GM18907 (cell line): ENCODE results near the gene C12orf50.
"Not testable (repeated sequence)": the region's sequence is repeated elsewhere in the genome, so short reads cannot be mapped to it uniquely, and the experiment has no call there.

ENCODE experiments used
- ATAC-seq: cut with Tn5 transposase; IDR thresholded peaks from one replicate; pipeline ENCODE4 v1.9.1; 2021; ENCODE audit warnings: mild to moderate bottlenecking, moderate library complexity; ENCODE audit not compliant: unreplicated experiment

The C12orf50 gene

DNA sequence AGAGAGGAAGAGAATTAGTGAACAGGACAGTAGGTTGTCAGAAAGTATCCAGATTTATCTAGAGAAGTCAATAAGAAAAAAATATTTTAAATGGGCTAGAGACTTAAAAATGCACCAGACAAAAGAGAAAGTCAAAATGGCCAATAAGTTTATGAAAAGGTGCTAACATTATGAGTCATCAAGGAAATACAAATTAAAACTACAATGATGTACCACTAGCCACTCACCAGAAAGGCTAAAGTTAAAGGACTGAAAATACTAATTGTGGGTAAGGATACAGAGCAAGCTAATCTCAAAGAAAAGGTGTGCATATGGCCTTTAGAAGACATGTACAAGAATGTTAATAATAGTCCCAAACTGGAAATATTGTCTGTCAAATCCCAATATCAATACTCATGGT lies 37.7 kb downstream of the C12orf50 start:
- ATAC-seq: no peak

DNA sequence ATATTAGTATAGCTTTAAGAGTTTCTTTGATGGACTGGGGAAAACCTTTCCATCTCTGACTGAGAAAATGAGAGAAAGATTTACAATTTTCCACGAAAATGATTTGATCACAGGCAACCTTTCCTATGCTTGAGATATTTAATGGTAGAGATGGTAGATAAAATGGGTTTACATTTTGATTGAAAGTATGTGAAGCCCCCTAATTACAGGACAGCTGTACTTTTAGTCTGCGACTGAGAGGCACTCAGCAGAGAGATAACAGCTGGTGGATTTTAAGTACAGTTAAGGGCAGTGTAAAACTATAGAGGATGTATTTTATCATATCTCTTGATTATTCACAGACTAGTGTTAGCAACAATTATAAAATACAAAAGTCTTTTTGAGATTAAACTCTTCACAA lies 40.7 kb downstream of the C12orf50 start:
- ATAC-seq: no peak

DNA sequence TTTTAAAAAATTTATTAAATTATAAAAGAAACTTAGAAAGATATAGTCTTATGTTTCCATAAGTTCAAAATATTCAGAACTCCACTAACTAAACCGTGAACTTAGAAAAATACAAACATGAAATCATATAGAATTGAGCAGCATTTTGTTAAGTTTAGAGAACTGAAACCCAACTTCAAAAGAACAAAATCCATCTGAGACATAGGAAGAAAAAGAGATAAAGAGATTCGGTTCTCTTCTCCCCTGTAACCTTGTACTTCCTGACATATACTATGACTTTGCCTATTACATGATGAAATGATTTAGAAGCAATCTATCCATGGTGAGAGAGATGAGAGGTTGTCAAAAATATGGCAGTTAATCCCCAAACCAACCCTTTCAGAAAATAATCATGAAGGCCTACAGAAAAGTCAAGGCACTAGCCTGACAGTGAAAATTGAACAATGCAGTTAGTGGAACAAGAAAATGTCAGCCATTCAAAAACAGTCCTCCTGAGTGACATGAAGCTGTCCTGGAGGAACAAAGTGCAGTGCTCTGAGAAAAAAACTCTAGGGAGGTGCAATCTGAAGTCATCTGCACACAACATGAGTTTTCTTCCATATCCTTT lies 44.0 kb downstream of the C12orf50 start:
- no peak for ATAC-seq

DNA sequence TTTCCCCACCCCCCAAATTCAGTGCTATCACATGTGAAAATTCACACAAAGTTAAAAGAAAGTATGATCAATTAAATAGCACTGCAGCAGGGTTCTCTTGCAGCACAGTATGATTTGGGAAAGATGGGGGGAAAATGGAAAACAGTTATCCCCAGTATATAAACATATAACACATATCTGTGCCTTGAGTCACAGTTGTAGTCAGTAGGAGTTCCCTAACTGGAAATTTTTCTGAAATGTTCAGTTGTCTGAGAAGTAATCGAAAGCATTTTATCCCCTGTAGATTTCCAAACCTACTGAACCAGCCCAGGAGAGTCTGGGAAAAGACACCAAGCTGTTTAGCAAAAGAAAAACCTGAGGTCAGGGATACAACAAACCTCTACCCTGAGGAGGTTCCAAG lies 47.0 kb downstream of the C12orf50 start:
- ATAC-seq: no peak

DNA sequence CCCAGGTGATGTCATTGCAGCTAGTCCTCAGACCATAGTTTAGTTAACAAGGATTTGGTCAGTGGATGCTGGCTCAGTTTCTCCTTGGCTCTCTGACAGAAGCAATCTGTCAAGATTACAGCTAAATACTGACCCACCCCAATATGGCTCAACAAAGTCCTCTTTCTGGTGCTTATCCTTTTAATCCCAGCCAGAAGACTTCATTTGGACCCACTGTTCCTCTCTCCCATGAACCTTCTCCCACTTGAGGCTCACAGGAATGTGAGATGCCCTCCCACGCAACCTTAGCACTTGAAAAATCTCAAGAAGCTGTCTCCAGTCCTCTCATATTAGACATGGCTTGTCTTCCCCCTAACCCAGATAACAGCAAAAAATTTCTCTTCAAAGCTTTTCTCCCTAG lies 47.7 kb downstream of the C12orf50 start:
- ATAC-seq: no peak

DNA sequence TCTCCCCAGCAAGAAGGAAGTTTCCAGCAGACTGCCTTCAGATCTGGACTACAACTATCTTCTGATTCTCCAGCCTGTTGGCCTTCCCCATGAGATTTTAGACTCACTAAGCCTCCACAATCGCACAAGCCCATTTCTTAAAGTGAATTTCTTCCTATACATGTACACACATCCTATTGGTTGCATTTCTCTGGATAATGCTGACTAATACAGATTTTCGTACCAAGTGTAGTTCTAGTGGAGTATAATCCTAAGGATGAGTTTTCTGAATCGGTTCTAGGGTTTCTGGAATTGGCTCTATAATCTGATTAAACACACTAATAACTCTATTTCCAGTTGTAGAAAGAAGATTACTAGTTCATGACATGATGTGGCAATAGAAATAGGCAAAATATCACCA lies 53.3 kb downstream of the C12orf50 start:
- no peak for ATAC-seq

DNA sequence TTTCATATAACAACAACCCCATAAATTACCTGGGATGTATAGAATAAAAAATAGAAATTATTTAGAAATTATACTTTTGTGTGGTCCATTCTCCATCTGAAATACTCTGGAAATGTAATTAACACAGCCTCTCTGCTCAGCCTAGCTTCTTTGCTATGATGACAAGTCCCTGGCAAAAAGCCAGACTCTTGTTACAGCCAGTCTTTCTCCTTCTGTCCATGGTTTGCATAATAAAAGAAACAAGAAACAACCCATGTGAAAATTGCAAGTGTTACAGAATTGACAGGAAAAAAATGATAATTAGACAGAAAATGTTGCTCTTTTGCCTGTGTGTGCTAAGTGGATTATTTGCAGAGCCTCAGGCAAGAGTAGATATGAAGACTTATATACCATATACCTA lies 61.3 kb downstream of the C12orf50 start:
- no peak for ATAC-seq

DNA sequence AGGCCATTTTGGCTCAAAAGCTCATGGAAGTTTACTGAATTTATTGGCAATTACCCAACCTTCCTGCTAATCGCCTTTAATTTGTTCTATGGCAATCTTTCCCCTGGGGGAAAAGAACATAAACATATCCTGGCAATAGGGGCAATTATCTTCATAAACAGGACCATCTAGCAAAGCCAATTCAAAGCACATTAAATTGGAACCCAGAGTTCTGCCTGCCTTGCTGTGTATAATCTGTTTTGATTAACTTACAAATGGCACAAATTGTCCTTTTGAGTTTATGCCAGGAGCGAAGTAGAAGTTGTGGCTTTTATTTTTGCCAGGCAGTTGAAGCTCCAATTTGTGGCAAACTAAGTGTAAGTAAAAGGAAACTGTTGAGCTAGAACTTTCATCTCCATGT lies 68.6 kb downstream of the C12orf50 start:
- no peak for ATAC-seq

DNA sequence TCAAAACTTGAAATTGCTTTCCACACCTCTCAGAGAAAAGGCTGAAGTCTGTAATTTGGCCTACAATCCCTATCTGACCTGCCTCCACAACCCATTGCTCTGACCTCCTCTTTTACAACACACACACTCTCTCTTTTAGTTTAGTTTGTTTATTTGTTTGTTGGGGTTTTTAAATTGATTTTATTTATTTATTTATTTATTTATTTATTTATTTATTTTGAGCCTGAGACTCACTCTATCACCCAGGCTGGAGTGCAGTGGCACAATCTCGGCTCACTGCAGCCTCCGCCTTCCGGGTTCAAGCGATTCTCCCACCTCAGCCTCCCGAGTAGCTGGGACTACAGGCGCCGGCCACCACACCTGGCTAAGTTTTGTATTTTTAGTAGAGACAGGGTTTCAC lies 75.2 kb downstream of the C12orf50 start:
- ATAC-seq: not testable (repeated sequence)

DNA sequence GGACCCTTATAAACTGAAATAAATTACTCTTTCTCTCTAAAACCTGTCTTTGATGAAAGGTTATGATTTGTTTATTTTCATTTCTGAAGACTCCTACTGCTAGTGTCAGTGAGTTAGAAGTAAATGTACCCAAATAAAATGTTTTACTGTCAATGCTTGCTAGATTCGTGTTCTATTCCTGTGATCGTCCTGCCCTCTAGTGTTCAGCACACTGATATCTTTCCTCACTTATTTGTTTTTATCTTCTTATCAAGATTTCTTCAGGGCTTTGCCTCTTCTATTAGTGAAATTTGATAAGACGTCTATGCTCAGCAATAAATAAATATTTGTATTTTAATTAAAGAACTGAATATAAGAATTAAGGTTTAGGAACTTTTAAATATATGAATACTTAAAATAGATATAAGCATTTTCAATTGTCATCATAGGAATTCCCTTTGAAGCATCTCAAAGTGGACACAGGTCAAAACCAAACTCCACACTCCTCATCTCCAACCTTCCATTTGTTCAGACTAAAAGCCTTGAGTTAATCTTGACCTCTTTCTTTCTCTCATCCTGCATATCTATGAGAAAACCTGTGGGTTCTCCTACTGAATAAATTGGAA lies 75.8 kb downstream of the C12orf50 start:
- ATAC-seq: peak; percentile 59

DNA sequence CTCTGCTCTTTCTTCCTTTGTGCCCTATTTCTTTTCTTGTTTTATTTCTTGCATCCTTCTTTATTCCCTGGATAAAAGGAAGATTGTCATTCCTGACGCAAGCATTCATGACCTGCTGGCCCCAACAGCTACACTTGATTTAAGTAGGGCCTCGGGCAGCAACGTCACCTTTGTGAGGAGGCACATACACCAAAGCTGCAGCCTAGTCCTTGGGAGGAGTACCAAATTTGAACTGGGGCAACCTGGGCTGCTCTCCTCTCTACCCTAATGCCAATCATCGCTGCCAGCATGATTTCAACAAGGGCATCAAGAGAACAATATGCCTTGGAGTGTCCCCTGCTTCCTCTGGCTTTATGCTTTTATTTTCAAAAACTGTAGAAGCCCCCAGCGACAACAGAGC lies 76.4 kb downstream of the C12orf50 start:
- ATAC-seq: no peak

DNA sequence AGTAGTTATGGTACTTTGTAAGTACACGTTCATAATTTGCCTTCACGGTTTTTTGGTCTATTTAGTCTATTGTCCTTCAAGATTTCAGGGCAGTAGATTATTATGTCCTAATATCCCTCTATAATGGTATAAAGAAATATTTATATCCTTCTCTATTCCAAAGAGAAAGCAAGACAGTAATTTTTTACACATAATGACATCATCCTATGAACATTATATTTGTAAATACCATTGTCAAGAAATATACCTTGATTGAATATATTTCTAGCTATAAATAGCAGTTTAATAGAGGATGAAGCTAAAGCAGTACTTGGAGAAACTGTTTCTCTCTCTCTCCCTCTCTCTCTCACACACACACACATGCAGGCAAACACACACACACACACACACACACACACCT lies 77.0 kb downstream of the C12orf50 start:
- ATAC-seq: no peak

DNA sequence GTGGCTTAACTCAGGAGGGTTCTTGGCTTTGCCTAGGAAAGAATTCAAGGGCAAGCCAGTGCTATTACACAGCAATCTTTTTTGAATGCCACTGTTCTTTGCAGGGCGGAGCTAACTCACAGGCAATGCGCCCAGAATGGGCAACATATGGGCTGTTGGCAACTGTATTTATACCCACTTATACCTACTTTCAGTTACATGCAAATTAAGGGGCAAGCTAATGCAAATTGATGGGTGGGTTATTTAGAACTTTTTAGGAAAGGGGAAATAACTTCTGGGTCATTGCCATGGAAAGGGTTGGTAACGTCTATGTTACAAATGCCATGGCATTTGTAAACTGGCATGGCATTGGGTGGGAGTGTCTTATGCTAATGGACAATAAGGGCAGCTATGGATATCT lies 85.4 kb downstream of the C12orf50 start:
- ATAC-seq: no peak

DNA sequence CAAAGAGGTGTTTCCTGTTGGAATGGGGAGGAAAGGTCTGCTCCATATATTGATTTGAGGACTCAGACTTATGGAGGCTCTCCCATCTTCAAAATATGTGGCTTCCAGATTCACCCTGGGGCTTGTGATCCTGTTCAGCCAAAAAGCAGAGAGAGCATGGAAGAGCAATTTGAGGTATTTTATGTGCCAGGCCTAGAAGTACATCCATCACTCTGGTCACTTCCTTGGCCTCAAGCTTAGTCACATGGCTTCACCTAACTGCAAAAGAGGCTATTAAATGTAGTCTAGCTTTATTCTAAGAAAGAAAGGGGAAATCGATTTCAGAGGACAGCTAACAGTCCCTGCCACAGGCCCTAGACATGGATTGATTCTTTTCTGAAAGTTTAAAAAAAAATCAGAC lies 86.2 kb downstream of the C12orf50 start:
- ATAC-seq: no peak

DNA sequence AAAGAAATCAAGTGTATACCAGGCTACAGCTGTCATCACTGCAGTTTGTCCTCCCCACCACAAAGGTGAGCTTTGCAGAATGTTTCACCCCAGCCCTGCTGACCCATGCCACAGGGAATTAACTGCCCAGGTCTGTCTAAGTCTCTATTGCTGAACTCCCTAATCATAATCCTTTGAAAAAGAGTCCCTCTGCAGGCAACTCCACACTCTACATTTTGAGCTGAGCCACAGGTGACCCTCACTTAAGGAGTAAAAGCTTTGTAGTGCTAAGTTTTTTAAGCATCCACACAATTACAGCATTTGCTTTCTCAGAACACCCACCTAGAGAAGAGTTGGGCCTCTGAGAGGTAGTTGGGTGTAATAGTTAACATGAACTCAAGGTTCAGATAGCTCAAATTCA lies 90.0 kb downstream of the C12orf50 start:
- no peak for ATAC-seq

DNA sequence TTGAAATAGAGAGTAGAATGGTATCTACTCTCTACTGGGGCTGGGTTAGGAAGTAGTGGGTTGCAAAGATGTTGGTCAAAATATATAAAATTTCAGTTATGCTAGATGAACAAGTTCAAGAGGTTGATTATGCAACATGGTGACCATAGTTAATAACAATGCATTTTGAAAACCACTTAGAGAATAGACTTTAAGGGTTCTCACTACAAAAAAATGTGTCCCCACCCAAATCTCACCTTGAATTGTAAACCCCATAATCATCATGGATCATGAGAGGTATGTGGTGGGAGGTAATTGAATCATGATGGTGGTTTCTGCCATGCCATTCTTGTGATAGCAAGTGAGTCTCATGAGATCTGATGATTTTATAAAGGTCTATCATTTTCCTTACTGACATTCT lies 94.0 kb downstream of the C12orf50 start:
- ATAC-seq: no peak

DNA sequence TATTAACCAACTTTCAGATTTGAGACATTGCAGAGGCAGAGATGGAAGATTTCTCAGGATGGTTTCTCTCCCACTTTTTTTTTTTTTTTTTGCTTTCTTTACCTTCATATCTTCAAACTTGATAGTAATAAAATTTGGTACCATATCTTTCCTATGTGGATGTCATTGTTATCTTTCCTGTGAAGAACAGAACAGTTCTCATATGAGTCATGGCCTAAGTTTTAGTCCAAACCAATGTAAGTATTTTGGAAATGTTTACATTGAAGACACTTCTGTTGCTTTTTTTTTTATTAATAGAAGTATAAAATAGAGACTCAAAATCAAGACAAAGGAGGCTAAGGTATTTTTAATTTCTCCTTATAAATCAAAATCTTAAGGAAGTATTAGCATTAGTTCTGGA lies 95.2 kb downstream of the C12orf50 start:
- no peak for ATAC-seq

DNA sequence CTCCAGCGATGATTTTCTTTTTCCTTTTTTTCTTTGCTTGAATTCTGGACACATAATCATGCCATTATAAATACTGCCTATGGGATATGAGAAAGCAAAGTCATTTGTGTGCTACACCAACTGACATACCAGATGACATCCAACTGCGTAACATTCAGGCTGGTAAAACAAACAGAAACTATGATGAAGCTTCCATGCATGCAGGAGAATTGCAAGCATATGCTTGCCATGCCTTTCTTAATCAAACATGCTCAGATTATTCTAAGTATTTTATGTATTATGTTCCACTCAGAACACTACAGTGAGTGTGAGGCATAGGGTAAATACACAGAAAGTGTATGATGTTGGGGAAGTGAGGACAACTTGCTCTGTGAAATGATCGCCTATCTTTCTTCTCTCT lies 97.4 kb downstream of the C12orf50 start:
- ATAC-seq: no peak

DNA sequence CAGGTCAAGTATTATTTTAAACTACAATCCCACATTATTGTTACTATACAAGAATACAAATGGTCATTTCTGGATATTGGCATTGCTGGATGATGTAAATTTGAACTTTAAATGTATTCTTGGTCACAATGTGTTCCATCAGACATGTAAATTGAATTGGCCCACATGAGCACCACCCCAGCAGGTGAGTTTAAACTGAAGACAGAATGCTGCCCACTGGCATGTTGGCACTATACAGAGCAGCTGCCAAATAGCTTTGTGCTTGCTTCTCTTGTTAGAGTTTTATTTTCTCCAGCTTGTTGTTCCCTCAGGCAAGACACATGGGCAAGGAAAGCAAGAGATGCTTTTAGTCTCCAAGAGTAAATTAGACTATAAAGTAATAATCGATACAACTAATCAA lies 98.6 kb downstream of the C12orf50 start:
- no peak for ATAC-seq
